ENCODE measurements around the gene C19orf44.

The C19orf44 gene

DNA sequence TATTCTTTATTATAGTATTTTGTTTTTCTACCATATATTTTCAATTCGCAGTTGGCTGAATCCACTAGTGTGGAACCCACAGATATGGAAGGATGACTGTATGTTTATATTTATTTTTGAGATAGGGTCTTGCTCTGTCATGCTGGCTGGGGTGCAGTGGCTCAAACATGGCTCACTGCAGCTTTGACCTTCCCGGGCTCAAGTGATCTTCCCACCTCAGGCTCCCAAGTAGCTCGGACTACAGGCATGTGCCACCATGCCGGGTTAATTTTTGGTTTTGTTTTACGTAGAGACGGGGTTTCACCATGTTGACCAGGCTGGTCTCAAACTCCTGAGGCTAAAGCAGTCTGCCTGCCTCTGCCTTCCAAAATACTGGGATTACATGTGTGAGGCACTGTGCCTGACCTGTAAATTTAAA is 66.4 kb downstream of the C19orf44 start:
- Mint-ChIP-seq H3K4me1 (peaks cover 17% of the 10 kb centered on the region), H3K27me3 (no peaks in the 10 kb centered on the region), H3K4me3 (no peak overlapping the region), H3K9me3 (no peaks in the 10 kb centered on the region), H3K36me3 (ENCODE audit: insufficient read depth) (peaks cover 41% of the 10 kb centered on the region), H3K27ac (ENCODE audit: low read depth) (no peak overlapping the region)
- ATAC-seq (replicated peaks; ENCODE audit: extremely low read depth, poor library complexity, severe bottlenecking), result no peak
- DNase-seq (ENCODE audit: low spot score in 2 of 2), result no peak

DNA sequence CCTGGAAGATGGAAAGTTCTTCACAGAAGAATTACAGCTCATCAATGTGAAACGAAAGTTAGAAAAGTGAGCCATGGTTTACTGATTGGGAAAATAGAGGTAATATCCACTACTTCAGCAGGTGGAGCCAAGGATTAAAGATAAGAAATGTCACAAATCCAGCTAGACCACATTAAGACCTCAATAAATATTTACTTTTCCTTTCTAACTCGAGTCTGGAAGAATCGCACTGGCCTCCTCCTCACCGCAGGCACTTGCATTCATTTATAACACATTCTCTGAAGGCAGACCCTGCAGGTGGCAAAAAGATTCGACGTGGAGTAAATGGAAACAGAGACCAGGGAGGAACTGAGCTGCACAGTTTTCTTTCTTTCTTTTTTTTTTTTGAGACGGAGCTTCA is 68.6 kb downstream of the C19orf44 start:
- peaks cover 49% of the 10 kb centered on the region for H3K36me3 Mint-ChIP-seq (ENCODE audit: insufficient read depth)

DNA sequence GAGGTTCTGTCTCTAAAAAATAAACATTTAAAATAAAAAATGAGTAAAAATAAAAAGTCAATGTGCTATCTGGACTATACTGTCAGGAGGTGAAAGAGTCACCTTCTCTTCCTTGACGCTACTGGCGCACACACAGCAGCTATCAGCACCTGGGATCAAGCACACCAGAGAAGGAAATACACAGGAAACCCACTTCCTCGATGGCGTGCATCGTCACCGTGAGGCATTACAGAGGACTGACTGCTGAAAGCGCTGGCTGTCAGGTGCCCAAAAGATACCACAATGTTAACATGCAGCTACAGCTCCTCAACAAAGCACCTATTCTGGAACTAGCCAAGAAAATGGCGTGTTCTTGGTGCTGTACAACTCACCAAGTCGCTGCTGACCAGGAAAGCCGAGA is 70.0 kb downstream of the C19orf44 start:
- peak overlapping the region; percentile 95 for H3K27ac Mint-ChIP-seq (ENCODE audit: low read depth)
- no peaks in the 10 kb centered on the region for H3K9me3 Mint-ChIP-seq
- peak overlapping the region; percentile 72 for H3K4me3 Mint-ChIP-seq
- peaks cover 17% of the 10 kb centered on the region for H3K4me1 Mint-ChIP-seq
- H3K36me3 Mint-ChIP-seq (ENCODE audit: insufficient read depth), result peaks cover 53% of the 10 kb centered on the region
- peak; percentile 100 for ATAC-seq (replicated peaks; ENCODE audit: extremely low read depth, poor library complexity, severe bottlenecking)
- no peaks in the 10 kb centered on the region for H3K27me3 Mint-ChIP-seq
- peak; percentile 59 to 87 for DNase-seq (ENCODE audit: low spot score in 2 of 2)

More for the DNA sequence above, 68.6 kb downstream of the C19orf44 start:
- Mint-ChIP-seq H3K4me3 (no peak overlapping the region), H3K27me3 (no peaks in the 10 kb centered on the region), H3K4me1 (peaks cover 17% of the 10 kb centered on the region), H3K27ac (ENCODE audit: low read depth) (no peak overlapping the region), H3K9me3 (no peaks in the 10 kb centered on the region)
- DNase-seq (ENCODE audit: low spot score in 2 of 2) (no peak), ATAC-seq (replicated peaks; ENCODE audit: extremely low read depth, poor library complexity, severe bottlenecking) (no peak)

DNA sequence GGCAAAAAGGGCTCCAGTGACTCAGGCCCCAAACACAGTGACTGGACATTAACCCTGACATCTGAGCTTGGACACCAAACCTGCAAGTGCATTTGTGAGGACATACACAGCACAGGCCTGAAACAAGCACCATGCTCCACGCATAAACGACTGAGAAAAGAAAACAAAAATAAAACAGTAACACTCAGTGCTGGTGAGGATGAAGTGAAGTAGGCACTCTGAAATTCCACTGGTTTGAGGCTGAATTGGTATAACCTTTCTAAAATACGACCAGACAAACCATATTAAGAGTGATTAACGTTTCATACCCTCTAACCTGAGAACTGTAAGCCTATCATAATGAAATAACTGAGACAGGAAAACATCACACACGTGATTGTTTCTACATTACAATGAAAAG is 70.5 kb downstream of the C19orf44 start:
- Mint-ChIP-seq H3K4me3 (peak overlapping the region; percentile 72), H3K36me3 (ENCODE audit: insufficient read depth) (peaks cover 49% of the 10 kb centered on the region), H3K4me1 (peaks cover 19% of the 10 kb centered on the region), H3K9me3 (no peaks in the 10 kb centered on the region), H3K27me3 (no peaks in the 10 kb centered on the region), H3K27ac (ENCODE audit: low read depth) (peak overlapping the region; percentile 95)
- DNase-seq (ENCODE audit: low spot score in 2 of 2) (no peak), ATAC-seq (replicated peaks; ENCODE audit: extremely low read depth, poor library complexity, severe bottlenecking) (no peak)

DNA sequence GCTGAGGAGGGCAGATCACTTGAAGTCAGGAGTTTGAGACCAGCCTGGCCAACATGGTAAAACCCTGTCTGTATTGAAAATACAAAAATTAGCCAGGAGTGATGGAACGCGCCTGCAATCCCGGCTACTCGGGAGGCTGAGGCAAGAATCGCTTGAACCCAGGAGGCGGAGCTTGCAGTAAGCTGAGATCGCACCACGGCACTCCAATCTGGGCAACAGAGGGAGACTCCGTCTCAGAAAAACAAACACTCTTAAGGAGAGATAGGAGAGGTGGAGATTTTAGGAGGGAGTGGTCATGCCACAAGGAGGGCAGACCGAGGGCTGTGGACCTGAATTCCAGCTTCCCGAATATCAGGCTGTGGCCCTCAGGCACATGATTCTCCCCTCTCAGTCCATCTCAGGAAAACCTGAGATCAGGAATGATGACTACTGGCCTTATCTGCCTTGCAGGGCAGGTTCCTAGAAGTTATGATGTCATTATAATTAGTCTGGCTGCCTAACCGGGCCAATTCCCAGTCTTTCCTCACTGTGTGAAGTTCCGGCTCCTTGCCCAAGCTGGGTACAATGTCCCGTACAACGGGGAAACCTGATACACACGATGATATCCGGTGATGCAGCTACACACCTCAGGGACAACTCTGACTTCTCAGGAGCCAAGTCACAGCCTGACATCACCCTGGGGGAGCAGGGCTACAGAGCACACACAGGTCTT is 73.6 kb downstream of the C19orf44 start:
- no peaks in the 10 kb centered on the region for H3K27me3 Mint-ChIP-seq
- ATAC-seq (replicated peaks; ENCODE audit: extremely low read depth, poor library complexity, severe bottlenecking), result no peak
- H3K9me3 Mint-ChIP-seq, result no peaks in the 10 kb centered on the region
- peaks cover 45% of the 10 kb centered on the region for H3K36me3 Mint-ChIP-seq (ENCODE audit: insufficient read depth)
- H3K27ac Mint-ChIP-seq (ENCODE audit: low read depth), result no peak overlapping the region
- H3K4me1 Mint-ChIP-seq, result peaks cover 39% of the 10 kb centered on the region
- no peak overlapping the region for H3K4me3 Mint-ChIP-seq
- no peak for DNase-seq (ENCODE audit: low spot score in 2 of 2)
